K562 (cell line): Measurements from ENCODE around the gene KNOP1. TPM values are rescaled to one million over a fixed set of nuclear protein-coding genes. Genes with fewer than 3 reads are reported as not detected.
A peak's percentile ranks its signal among the peaks of the same experiment; 100 is the strongest.

ENCODE experiments used
- ARID4B ChIP-seq: sonication (generic); formaldehyde crosslinking; IDR thresholded peaks from 2 replicates; pipeline ENCODE4 v1.8.0; 2022; ENCODE audit warnings: mild to moderate bottlenecking, missing genetic modification reagents
- ASH1L ChIP-seq: fragments of 450-650 bp; IDR thresholded peaks from 2 replicates; pipeline ENCODE4 v1.6.1; 2018; ENCODE audit warnings: borderline replicate concordance, mild to moderate bottlenecking, low read depth; ENCODE audit not compliant: partially characterized antibody
- ATF1 ChIP-seq, 2 experiments: fragments of 450-650 bp in 1 of 2; IDR thresholded peaks; 2 replicates each; pipeline ENCODE4 v1.6.1; 2016; ENCODE audit warnings: missing compliant biosample characterization in 1 of 2, missing genetic modification characterization in 1 of 2
- CBFA2T2 ChIP-seq: fragments of 450-650 bp; conservative IDR thresholded peaks from 2 replicates; pipeline ENCODE4 v1.6.1; 2017; ENCODE audit warnings: mild to moderate bottlenecking
- EHMT2 ChIP-seq: fragments of 450-650 bp; IDR thresholded peaks from 2 replicates; pipeline ENCODE4 v1.6.1; 2018; ENCODE audit warnings: antibody characterized with exemption
- MNT ChIP-seq, 2 experiments: fragments of 450-650 bp; conservative IDR thresholded peaks; 2 replicates each; pipeline ENCODE4 v1.6.1; 2017; ENCODE audit warnings: mild to moderate bottlenecking in 2 of 2, moderate library complexity in 2 of 2
- MTA3 ChIP-seq: fragments of 450-650 bp; formaldehyde crosslinking; IDR thresholded peaks from 2 replicates; pipeline ENCODE4 v1.6.1; 2017; ENCODE audit warnings: mild to moderate bottlenecking, borderline replicate concordance
- POLR3A ChIP-seq: IDR thresholded peaks from 2 replicates; pipeline ENCODE4 v1.6.1; 2011; ENCODE audit warnings: borderline replicate concordance, mild to moderate bottlenecking, moderate library complexity; ENCODE audit not compliant: insufficient read length, insufficient read depth; ENCODE audit errors: extremely low read depth
- RB1 ChIP-seq: fragments of 450-650 bp; IDR thresholded peaks from 2 replicates; pipeline ENCODE4 v1.6.1; 2017; ENCODE audit warnings: low read depth, mild to moderate bottlenecking
- TEAD4 ChIP-seq, 2 experiments: sonication (generic) in 1 of 2; formaldehyde crosslinking in 1 of 2; IDR thresholded peaks; 2 replicates each; pipeline versions ENCODE4 v1.6.1 to v1.8.0; 2012 to 2022; ENCODE audit warnings: borderline replicate concordance in 1 of 2, inconsistent platforms in 1 of 2, low read length in 1 of 2, mild to moderate bottlenecking in 1 of 2, missing genetic modification reagents in 1 of 2
- USF1 ChIP-seq: sonication (generic); formaldehyde crosslinking; IDR thresholded peaks from 2 replicates; pipeline ENCODE4 v1.9.0; 2022; ENCODE audit warnings: mild to moderate bottlenecking, missing genetic modification reagents
- ZBTB12 ChIP-seq: fragments of 250-450 bp; sonication (Bioruptor Pico); IDR thresholded peaks from 2 replicates; pipeline ENCODE4 v1.4.0; 2020
- ZFP30 ChIP-seq: fragments of 250-450 bp; sonication (Bioruptor Pico); IDR thresholded peaks from 2 replicates; pipeline ENCODE4 v1.8.0; 2022; ENCODE audit warnings: moderate library complexity, mild to moderate bottlenecking, inconsistent platforms, borderline replicate concordance
- ZSCAN32 ChIP-seq: fragments of 450-650 bp; formaldehyde crosslinking; IDR thresholded peaks from 2 replicates; pipeline ENCODE4 v1.4.0; 2020; ENCODE audit warnings: mild to moderate bottlenecking, moderate library complexity
- polyA plus RNA-seq, 8 experiments: library from polyadenylated mRNA; depleted of rRNA in 4 of 8; stranded (reverse) in 5 of 8; unstranded in 3 of 8; fragments of >200 nt; fragmentation: Nextera tagmentation in 2 of 8; fragmentation: Illumina TruSeq in 1 of 8; extraction: Ambion mirVana in 2 of 8; extraction: Trizol in 1 of 8; gene quantifications; 2 replicates each; pipeline versions ENCODE4 v1.2.1 to v1.2.3, GENCODE V29; 2011 to 2014; ENCODE audit warnings: inconsistent platforms in 1 of 8, missing spikeins in 1 of 8
- total RNA-seq, 7 experiments: library from RNA; depleted of rRNA in 6 of 7; stranded (reverse); fragments of >200 nt in 6 of 7; fragmentation: Illumina TruSeq in 2 of 7; extraction: Trizol in 2 of 7; gene quantifications; 2 replicates each; pipeline versions ENCODE4 v1.2.1 to v1.2.3, GENCODE V29; 2011 to 2021; ENCODE audit warnings: low replicate concordance in 1 of 7

KNOP1 gene
- total and polyA plus RNA-seq, 9 of the 15 experiments (the other 6 are each of a cell fraction or from before 2014, with no cell fraction given) = 22.4 to 57.6 (median 39.3) TPM

GRCh38 chr16:19722269-19722952 lies 4.4 kb upstream of the KNOP1 start (continued):
- TF ChIP-seq TEAD4 (IDR thresholded peaks at IDR 0.05; ENCODE audit: low read length) (peak; percentile 57; the same call in 1 of the 2 replicates), TEAD4 (CRISPR knock-in tag; IDR thresholded peaks at IDR 0.05; ENCODE audit: borderline replicate concordance) (no peak), ASH1L (no peak), CBFA2T2 (peak; percentile 78), MTA3 (peak; percentile 59; the same call in 1 of the 2 replicates), ZSCAN32 (CRISPR knock-in tag) (no peak), POLR3A (no peak), ARID4B (0 out of 2 replicates have a peak, but pooled peaks have one; percentile 23), ATF1 (CRISPR knock-in tag; IDR thresholded peaks at IDR 0.05) (no peak), ATF1 (tag; IDR thresholded peaks at IDR 0.05) (no peak), ZFP30 (CRISPR knock-in tag) (no peak), USF1 (no peak), RB1 (no peak), EHMT2 (peak; percentile 63; the same call in 1 of the 2 replicates), MNT (conservative IDR thresholded peaks at IDR 0.05) (peak in 1 of 2 experiments; percentile 53; a peak in 2 of 4 replicates), ZBTB12 (CRISPR knock-in tag) (no peak)
